Measurements from ENCODE around the gene PTX4.

PTX4 gene

DNA sequence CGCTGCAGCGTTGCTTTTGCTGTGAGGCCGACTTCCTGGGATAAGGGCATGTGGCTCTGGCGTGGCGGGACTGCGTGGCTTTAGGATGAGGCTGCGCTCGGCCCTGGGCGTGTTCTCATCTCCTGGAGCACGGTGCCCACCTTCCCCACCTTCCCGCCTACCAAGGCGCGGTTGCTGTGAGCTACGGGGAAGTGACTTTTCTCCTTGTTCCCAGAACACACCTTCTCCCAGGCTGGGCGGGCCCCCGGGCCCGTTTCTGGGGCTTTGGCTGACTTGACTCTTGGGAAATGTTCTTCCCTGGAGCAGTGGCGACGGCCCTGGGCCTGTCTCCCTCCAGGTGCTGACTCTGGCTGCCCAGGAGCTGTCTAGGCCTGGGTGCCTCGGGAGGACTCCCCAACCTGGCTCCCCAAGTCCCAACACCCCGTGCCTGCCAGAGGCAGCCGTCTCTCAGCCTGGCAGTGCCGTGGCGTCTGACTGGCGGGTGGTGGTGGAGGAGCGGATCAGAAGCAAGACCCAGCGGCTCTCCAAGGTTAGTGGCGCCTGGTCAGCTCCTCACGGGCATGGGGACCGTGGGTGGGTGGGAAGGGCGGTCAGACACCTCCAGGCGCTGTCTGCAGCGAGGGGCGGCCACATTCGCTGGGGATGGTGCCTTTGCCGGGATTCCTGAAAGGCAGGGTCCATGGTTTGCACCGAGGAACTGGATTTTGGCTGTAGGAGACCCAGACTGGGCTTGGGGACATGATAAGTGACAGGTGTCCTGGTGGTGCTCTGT lies 16.5 kb upstream of the PTX4 start:
- H3K4me3 ChIP-seq (ENCODE audit: low read depth, low read length) = no peak overlapping the region
- TF ChIP-seq, protein P1, sequence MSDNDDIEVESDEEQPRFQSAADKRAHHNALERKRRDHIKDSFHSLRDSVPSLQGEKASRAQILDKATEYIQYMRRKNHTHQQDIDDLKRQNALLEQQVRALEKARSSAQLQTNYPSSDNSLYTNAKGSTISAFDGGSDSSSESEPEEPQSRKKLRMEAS (IDR thresholded peaks at IDR 0.05; ENCODE audit: low read depth, low read length) = no peak
- no peak for TF ChIP-seq POLR2A (IDR thresholded peaks at IDR 0.05; ENCODE audit: extremely low read depth, insufficient read length)
- TF ChIP-seq, protein P2, sequence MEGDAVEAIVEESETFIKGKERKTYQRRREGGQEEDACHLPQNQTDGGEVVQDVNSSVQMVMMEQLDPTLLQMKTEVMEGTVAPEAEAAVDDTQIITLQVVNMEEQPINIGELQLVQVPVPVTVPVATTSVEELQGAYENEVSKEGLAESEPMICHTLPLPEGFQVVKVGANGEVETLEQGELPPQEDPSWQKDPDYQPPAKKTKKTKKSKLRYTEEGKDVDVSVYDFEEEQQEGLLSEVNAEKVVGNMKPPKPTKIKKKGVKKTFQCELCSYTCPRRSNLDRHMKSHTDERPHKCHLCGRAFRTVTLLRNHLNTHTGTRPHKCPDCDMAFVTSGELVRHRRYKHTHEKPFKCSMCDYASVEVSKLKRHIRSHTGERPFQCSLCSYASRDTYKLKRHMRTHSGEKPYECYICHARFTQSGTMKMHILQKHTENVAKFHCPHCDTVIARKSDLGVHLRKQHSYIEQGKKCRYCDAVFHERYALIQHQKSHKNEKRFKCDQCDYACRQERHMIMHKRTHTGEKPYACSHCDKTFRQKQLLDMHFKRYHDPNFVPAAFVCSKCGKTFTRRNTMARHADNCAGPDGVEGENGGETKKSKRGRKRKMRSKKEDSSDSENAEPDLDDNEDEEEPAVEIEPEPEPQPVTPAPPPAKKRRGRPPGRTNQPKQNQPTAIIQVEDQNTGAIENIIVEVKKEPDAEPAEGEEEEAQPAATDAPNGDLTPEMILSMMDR (IDR thresholded peaks at IDR 0.05; ENCODE audit: low read depth, low read length) = no peak
- TF ChIP-seq MYC (IDR thresholded peaks at IDR 0.05; ENCODE audit: low read depth, low read length) = no peak
- DNase-seq (ENCODE audit: low read depth) = no peak

GRCh38 chr16:1503110-1503955 lies 14.6 kb upstream of the PTX4 start:
- TF ChIP-seq, protein P1 (IDR thresholded peaks at IDR 0.05; ENCODE audit: low read depth, low read length) = no peak
- TF ChIP-seq, protein P2 (IDR thresholded peaks at IDR 0.05; ENCODE audit: low read depth, low read length) = no peak
- DNase-seq (ENCODE audit: low read depth) = no peak
- no peak overlapping the region for H3K4me3 ChIP-seq (ENCODE audit: low read depth, low read length)

GRCh38 chr16:1502092-1503004 lies 13.6 kb upstream of the PTX4 start:
- TF ChIP-seq, protein P2 (IDR thresholded peaks at IDR 0.05; ENCODE audit: low read depth, low read length) = no peak
- no peak for TF ChIP-seq MYC (IDR thresholded peaks at IDR 0.05; ENCODE audit: low read depth, low read length)
- TF ChIP-seq POLR2A (IDR thresholded peaks at IDR 0.05; ENCODE audit: extremely low read depth, insufficient read length) = no peak
- TF ChIP-seq, protein P1 (IDR thresholded peaks at IDR 0.05; ENCODE audit: low read depth, low read length) = no peak
- H3K4me3 ChIP-seq (ENCODE audit: low read depth, low read length) = no peak overlapping the region
- DNase-seq (ENCODE audit: low read depth) = no peak

DNA sequence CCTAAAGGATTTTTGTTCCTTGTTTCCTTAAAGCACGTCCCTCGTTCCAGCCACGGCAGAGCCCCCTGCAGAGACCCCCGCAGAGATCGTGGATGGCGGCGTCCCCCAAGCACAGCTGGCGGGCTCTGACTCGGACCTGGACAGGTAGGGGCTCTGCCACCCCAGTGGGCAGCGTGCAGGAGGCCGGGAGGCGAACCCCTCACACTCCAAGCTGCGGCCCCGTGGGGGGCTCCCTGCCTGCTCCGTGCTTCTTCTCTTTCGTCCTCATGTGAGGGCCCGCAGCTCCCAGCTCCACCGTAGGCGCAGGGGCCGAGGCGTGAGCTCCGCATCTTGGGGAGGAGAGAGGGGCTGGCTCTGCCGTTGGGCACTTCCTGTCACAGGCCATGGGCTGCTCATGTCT lies 12.9 kb upstream of the PTX4 start:
- H3K4me3 ChIP-seq (ENCODE audit: low read depth, low read length) = no peak overlapping the region
- no peak for DNase-seq (ENCODE audit: low read depth)
- TF ChIP-seq POLR2A (IDR thresholded peaks at IDR 0.05; ENCODE audit: extremely low read depth, insufficient read length) (no peak), MYC (IDR thresholded peaks at IDR 0.05; ENCODE audit: low read depth, low read length) (no peak)
- TF ChIP-seq, protein P2 (IDR thresholded peaks at IDR 0.05; ENCODE audit: low read depth, low read length) = no peak
- TF ChIP-seq, protein P1 (IDR thresholded peaks at IDR 0.05; ENCODE audit: low read depth, low read length) = no peak

GRCh38 chr16:1500465-1501150 lies 11.9 kb upstream of the PTX4 start:
- no peak overlapping the region for H3K4me3 ChIP-seq (ENCODE audit: low read depth, low read length)
- no peak for DNase-seq (ENCODE audit: low read depth)
- TF ChIP-seq MYC (IDR thresholded peaks at IDR 0.05; ENCODE audit: low read depth, low read length) = no peak
- TF ChIP-seq, protein P2 (IDR thresholded peaks at IDR 0.05; ENCODE audit: low read depth, low read length) = no peak
- TF ChIP-seq, protein P1 (IDR thresholded peaks at IDR 0.05; ENCODE audit: low read depth, low read length) = no peak
- TF ChIP-seq POLR2A (IDR thresholded peaks at IDR 0.05; ENCODE audit: extremely low read depth, insufficient read length) = no peak
